Left lung (tissue), 10 donors: ENCODE results near the gene TPO. TPM values are rescaled to one million over a fixed set of nuclear protein-coding genes. Genes with fewer than 3 reads are reported as not detected.
"Not testable (repeated sequence)": the region's sequence is repeated elsewhere in the genome, so short reads cannot be mapped to it uniquely, and the experiment has no call there.

Source experiments
- ATAC-seq: fragments of 200-7000 bp; cut with Tn5 transposase; one replicate; pipeline ENCODE4 v1.9.1; 2020; ENCODE audit warnings: moderate library complexity
- DNase-seq, 4 donors: peaks; one replicate each; pipeline ENCODE4 v3.0.0-alpha.2; 2013 to 2020
- H3K27ac ChIP-seq, 2 donors: fragments of 200-600 bp; sonication (generic) in 1 of 2; one replicate each; pipeline versions ENCODE4 v1.5.0 to v1.8.0; 2020 to 2021
- H3K27me3 ChIP-seq, 2 donors: fragments of 200-600 bp; sonication (generic) in 1 of 2; one replicate each; pipeline versions ENCODE4 v1.5.0 to v1.8.0; 2020 to 2021
- H3K36me3 ChIP-seq, 2 donors: fragments of 200-600 bp; sonication (generic) in 1 of 2; one replicate each; pipeline versions ENCODE4 v1.5.0 to v1.8.0; 2020 to 2021
- H3K4me1 ChIP-seq, 2 donors: fragments of 200-600 bp; one replicate each; pipeline ENCODE4 v1.8.0; 2021
- H3K4me3 ChIP-seq, 2 donors: fragments of 200-600 bp; sonication (generic) in 1 of 2; one replicate each; pipeline versions ENCODE4 v1.5.0 to v1.8.0; 2020 to 2021; ENCODE audit warnings: mild to moderate bottlenecking in 1 of 2
- H3K9me3 ChIP-seq, 2 donors: fragments of 200-600 bp; sonication (generic) in 1 of 2; one replicate each; pipeline versions ENCODE4 v1.5.0 to v1.8.0; 2020 to 2021
- intact Hi-C, 2 donors: fragments of 100-400 bp; cut with DNase I; formaldehyde crosslinking; loops; one replicate each; pipeline versions ENCODE4 v1.11.2 to v1.14.2; 2022
- polyA plus RNA-seq, 6 donors: library from polyadenylated mRNA; unstranded; fragments of 120-200 nt; gene quantifications; one replicate each; pipeline ENCODE4 v1.2.1, GENCODE V29; 2013; ENCODE audit not compliant: insufficient read length in 6 of 6
- total RNA-seq, 2 donors: library from RNA; stranded (reverse); fragmentation: NEBNext Ultra II Directional; extraction: Animal tissue kit (Norgen Biotek cat#: 25700); gene quantifications; one replicate each; pipeline ENCODE4 v1.2.1, GENCODE V29; 2021
- TF ChIP-seq, protein P1 (sequence below), 2 donors: fragments of 200-600 bp; sonication (generic) in 1 of 2; IDR thresholded peaks; one replicate each; pipeline versions ENCODE4 v1.5.0 to v1.8.0; 2021; ENCODE audit warnings: antibody characterized with exemption in 2 of 2
- donor health status: DM: no; HTN: yes; CAD: no.
- donor health status: DM: no; HTN: no; CAD: no.

The TPO gene
- total and polyA plus RNA-seq, 8 donors: 0.08 to 0.45 (median 0.21) TPM; not detected in 1

DNA sequence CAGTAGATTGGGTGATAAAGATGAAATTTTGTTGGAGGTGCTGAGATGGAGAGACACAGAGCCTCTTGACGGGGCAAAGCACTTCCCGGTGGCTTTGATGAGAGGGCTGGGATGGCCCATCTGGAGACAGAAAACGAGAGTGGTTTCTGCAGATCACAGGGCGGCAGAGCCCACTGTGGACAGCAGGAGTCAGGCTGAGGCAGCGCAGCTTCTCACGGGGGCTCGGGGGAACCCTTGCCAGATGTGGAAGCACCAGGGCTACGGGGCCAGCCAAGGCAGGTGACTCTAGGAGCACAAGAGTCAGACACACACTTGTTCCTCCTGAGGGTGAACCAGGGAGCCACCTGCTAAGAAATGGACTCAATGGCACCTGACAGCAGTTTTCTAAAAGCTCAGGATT, 78.5 kb downstream of the TPO start:
- ATAC-seq (no peak), DNase-seq (peak in 2 of 4 donors; percentile 23 to 54)
- H3K4me3 ChIP-seq: no peak overlapping the region
- no peak overlapping the region for H3K27ac ChIP-seq
- intact Hi-C loops: no loop called here
- H3K36me3 ChIP-seq: no peaks in the 10 kb centered on the region
- no peaks in the 10 kb centered on the region for H3K4me1 ChIP-seq
- H3K27me3 ChIP-seq: no peaks in the 10 kb centered on the region
- TF ChIP-seq, protein P1, sequence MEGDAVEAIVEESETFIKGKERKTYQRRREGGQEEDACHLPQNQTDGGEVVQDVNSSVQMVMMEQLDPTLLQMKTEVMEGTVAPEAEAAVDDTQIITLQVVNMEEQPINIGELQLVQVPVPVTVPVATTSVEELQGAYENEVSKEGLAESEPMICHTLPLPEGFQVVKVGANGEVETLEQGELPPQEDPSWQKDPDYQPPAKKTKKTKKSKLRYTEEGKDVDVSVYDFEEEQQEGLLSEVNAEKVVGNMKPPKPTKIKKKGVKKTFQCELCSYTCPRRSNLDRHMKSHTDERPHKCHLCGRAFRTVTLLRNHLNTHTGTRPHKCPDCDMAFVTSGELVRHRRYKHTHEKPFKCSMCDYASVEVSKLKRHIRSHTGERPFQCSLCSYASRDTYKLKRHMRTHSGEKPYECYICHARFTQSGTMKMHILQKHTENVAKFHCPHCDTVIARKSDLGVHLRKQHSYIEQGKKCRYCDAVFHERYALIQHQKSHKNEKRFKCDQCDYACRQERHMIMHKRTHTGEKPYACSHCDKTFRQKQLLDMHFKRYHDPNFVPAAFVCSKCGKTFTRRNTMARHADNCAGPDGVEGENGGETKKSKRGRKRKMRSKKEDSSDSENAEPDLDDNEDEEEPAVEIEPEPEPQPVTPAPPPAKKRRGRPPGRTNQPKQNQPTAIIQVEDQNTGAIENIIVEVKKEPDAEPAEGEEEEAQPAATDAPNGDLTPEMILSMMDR (IDR thresholded peaks at IDR 0.05): no peak
- H3K9me3 ChIP-seq: no peaks in the 10 kb centered on the region

DNA sequence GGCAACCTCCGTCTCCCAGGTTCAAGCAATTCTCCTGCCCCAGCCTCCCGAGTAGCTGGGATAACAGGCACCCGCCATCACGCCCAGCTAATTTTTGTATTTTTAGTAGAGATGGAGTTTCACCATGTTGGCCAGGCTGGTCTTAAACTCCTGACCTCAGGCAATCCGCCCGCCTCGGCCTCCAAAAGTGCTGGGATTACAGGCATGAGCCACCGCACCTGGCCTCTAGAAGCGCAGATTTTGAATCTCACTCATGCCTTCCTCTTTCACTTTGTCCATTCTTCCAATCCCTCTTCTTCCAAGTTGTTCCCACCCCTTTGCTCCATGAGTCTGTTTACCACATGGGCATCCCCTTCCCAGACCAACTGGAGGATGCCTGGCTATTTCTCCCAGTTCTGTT, 79.0 kb downstream of the TPO start:
- intact Hi-C loops, H3K9me3 ChIP-seq, ATAC-seq, H3K4me1 ChIP-seq, H3K4me3 ChIP-seq, H3K36me3 ChIP-seq, H3K27ac ChIP-seq, H3K27me3 ChIP-seq: not testable (repeated sequence)
- DNase-seq: peak in 1 of 4 donors; percentile 22

DNA sequence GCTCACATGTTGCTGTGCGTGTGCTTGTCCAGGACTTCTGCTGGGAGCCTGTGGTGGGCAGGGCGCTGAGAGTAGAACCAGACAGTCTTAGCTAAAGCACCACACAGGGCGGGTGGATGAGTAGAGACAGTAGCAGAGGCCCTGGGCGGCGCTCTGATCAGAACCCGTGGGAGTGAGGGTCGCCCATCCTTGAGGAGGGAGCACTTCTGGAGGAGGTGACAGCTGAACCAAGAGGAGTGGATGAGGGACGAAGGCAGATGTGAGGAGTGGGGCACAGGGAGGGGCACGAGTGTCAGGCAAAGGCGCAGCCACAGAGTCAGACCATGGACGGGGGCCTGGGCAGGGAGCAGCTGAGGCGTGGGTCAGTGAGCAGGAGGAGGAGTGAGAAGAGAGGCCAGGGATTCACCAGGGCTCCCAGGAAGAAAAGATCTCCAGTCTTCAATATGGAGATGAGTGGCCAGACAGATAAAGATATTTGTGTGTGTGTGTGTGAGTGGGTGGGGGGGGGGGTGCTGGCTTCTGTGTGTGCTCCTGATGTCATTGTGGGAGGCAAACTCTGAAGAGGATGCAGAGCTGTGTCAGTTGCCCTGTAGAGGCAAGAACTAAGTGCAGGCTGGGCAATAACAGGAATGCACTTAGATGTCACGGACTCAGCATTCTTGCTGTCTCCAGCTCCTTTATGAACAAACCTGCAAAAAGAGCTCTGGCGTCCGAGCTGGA, 79.6 kb downstream of the TPO start:
- intact Hi-C loops: no loop called here
- Histone ChIP-seq H3K9me3 (no peaks in the 10 kb centered on the region), H3K4me3 (no peak overlapping the region), H3K27ac (no peak overlapping the region), H3K4me1 (no peaks in the 10 kb centered on the region), H3K27me3 (no peaks in the 10 kb centered on the region), H3K36me3 (no peaks in the 10 kb centered on the region)
- DNase-seq (peak in 2 of 4 donors; percentile 19 to 51), ATAC-seq (no peak)
- TF ChIP-seq, protein P1 (IDR thresholded peaks at IDR 0.05): no peak

DNA sequence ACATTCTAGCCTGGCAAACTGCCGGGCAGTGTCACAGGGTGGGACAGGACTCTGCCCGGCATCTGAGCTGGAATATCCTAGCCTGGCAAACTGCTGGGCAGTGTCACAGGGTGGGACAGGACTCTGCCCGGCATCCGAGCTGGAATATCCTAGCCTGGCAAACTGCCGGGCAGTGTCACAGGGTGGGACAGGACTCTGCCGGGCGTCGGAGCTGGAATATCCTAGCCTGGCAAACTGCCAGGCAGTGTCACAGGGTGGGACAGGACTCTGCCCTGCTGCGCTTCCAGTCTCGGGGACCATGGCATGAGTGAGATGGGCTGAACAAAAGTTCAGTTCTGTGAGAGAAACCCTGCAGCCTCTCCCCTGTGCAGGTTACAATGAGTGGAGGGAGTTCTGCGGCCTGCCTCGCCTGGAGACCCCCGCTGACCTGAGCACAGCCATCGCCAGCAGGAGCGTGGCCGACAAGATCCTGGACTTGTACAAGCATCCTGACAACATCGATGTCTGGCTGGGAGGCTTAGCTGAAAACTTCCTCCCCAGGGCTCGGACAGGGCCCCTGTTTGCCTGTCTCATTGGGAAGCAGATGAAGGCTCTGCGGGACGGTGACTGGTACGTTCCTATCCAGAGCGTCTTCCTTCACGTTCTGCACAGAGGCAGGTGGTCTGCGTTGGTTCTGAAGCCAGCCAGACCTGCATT, 80.3 kb downstream of the TPO start:
- Histone ChIP-seq H3K4me1 (no peaks in the 10 kb centered on the region), H3K27me3 (no peaks in the 10 kb centered on the region), H3K9me3 (no peaks in the 10 kb centered on the region), H3K27ac (no peak overlapping the region), H3K4me3 (no peak overlapping the region), H3K36me3 (no peaks in the 10 kb centered on the region)
- intact Hi-C loops: no loop called here
- ATAC-seq (no peak), DNase-seq (peak in 2 of 4 donors; percentile 18 to 58)
- TF ChIP-seq, protein P1 (IDR thresholded peaks at IDR 0.05): no peak

DNA sequence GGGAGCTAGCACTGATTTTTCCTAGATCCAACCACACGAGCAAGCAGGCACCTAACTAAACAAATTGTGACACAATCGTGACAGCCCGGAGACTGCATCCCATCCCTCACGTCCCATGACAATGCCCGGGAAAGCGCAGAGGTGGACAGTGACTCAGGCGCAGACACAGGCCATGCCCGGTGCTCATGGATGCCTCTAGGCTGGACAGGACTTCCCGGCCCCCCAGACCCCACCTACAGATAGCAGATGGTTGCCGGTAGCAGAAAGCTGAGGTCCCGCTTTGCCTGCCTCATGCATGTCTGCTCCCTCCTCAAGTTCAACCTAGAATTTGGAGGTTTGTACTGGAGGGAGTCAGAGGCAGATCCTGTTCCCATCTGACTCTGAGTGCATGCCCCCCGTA, 81.0 kb downstream of the TPO start:
- Histone ChIP-seq H3K36me3 (no peaks in the 10 kb centered on the region), H3K27ac (no peak overlapping the region), H3K27me3 (no peaks in the 10 kb centered on the region), H3K4me1 (no peaks in the 10 kb centered on the region), H3K9me3 (no peaks in the 10 kb centered on the region), H3K4me3 (no peak overlapping the region)
- ATAC-seq: no peak
- intact Hi-C loops: no loop called here
- DNase-seq: peak in 2 of 4 donors; percentile 24 to 51
- TF ChIP-seq, protein P1 (IDR thresholded peaks at IDR 0.05): no peak
